Activated T-cell treated with anti-CD3 and anti-CD28 coated beads, Interleukin-2, amount 50 U/mL, for 48 hours (primary cell): Measurements from ENCODE around the gene MRPS7.
A peak's percentile ranks its signal among the peaks of the same experiment; 100 is the strongest.

Experiments used
- DNase-seq, 2 experiments: peaks; one replicate each; pipeline ENCODE4 v3.0.0-alpha.2; 2020

The MRPS7 gene

GRCh38 chr17:75261336-75262111 lies at the start of gene MRPS7, which contains the start of gene GGA3:
TSS of gene MRPS7 (plus strand) at chr17:75261879. CDS start at chr17:75261901, 22 bp downstream.
TSS of gene GGA3 (minus strand) at chr17:75261606. CDS start at chr17:75261587, 19 bp downstream.
- DNase-seq = peak; percentile 97 to 98

GRCh38 chr17:75218131-75218530 lies 43.5 kb upstream of the MRPS7 start:
- no peak for DNase-seq

GRCh38 chr17:75219815-75220214 lies 41.9 kb upstream of the MRPS7 start:
- no peak for DNase-seq

GRCh38 chr17:75225016-75225415 lies 36.7 kb upstream of the MRPS7 start:
- DNase-seq = no peak

- no peak for DNase-seq
Measured at GRCh38 chr17:75227729-75228128, 34.0 kb upstream of the MRPS7 start.

- DNase-seq = no peak
Measured at GRCh38 chr17:75228305-75228704, 33.4 kb upstream of the MRPS7 start.

GRCh38 chr17:75228847-75229246 lies 32.8 kb upstream of the MRPS7 start:
- no peak for DNase-seq

- no peak for DNase-seq
Measured at GRCh38 chr17:75231071-75231470, 30.6 kb upstream of the MRPS7 start.

- DNase-seq = no peak
Measured at GRCh38 chr17:75231741-75232464, 29.8 kb upstream of the MRPS7 start.

- DNase-seq = no peak
Measured at GRCh38 chr17:75232786-75233185, 28.9 kb upstream of the MRPS7 start.

GRCh38 chr17:75237100-75238014 lies 24.3 kb upstream of the MRPS7 start:
- no peak for DNase-seq

GRCh38 chr17:75238020-75238580 lies 23.6 kb upstream of the MRPS7 start:
- DNase-seq = peak in 1 of 2 experiments; percentile 25

GRCh38 chr17:75238684-75239191 lies 22.9 kb upstream of the MRPS7 start:
- DNase-seq = peak; percentile 70 to 76

- no peak for DNase-seq
Measured at GRCh38 chr17:75239214-75239613, 22.5 kb upstream of the MRPS7 start.

- no peak for DNase-seq
Measured at GRCh38 chr17:75239778-75240393, 21.8 kb upstream of the MRPS7 start.

- DNase-seq = peak; percentile 70 to 78
Measured at GRCh38 chr17:75240394-75241142, 21.1 kb upstream of the MRPS7 start.

GRCh38 chr17:75241143-75241430 lies 20.6 kb upstream of the MRPS7 start:
- no peak for DNase-seq

- no peak for DNase-seq
Measured at GRCh38 chr17:75241502-75241901, 20.2 kb upstream of the MRPS7 start.

GRCh38 chr17:75241996-75242460 lies 19.7 kb upstream of the MRPS7 start:
- DNase-seq = peak in 1 of 2 experiments; percentile 43

GRCh38 chr17:75242461-75243042 lies 19.1 kb upstream of the MRPS7 start:
- DNase-seq = peak in 1 of 2 experiments; percentile 49
